ENCODE data around the gene KMT5B. TPM values are rescaled to one million over a fixed set of nuclear protein-coding genes. Genes with fewer than 3 reads are reported as not detected.

The KMT5B gene
- polyA plus RNA-seq, 10 donors: 30.1 to 52.8 (median 44.7) TPM

GRCh38 chr11:68120273-68121066 lies 92.6 kb downstream of the KMT5B start:
- peak in 2 of 3 donors; percentile 44 to 67 for DNase-seq

- DNase-seq: peak in 1 of 3 donors; percentile 43
These were observed 94.2 kb downstream of the KMT5B start for GRCh38 chr11:68118706-68119448.

- DNase-seq: no peak
These were observed 95.1 kb downstream of the KMT5B start for GRCh38 chr11:68117853-68118470.

GRCh38 chr11:68116974-68117373 lies 96.1 kb downstream of the KMT5B start:
- no peak for DNase-seq

- no peak for DNase-seq
These were observed 97.0 kb downstream of the KMT5B start for GRCh38 chr11:68116126-68116525.

- no peak for DNase-seq
These were observed 97.8 kb downstream of the KMT5B start for GRCh38 chr11:68115285-68115684.

- no peak for DNase-seq
These were observed 99.1 kb downstream of the KMT5B start for GRCh38 chr11:68113986-68114385.

- DNase-seq: no peak
These were observed 105.4 kb downstream of the KMT5B start for GRCh38 chr11:68107689-68108088.

GRCh38 chr11:68106165-68106940 lies 106.7 kb downstream of the KMT5B start:
- DNase-seq: no peak

Other genes with a start within 250 kb of the KMT5B start
- gene UNC93B1, start 209.2 kb downstream of the KMT5B start, polyA plus RNA-seq (ENCODE audit: insufficient read length in 10 of 10): 1 to 10 TPM; 4.0 to 8.6 (median 5.4) TPM
- gene ALDH3B1, start 203.0 kb downstream of the KMT5B start, polyA plus RNA-seq (ENCODE audit: insufficient read length in 10 of 10): 1 to 10 TPM; 2.6 to 9.9 (median 6.9) TPM
- gene NDUFS8, start 182.6 kb downstream of the KMT5B start, polyA plus RNA-seq (ENCODE audit: insufficient read length in 10 of 10): 10 to 100 TPM; 53.1 to 85.2 (median 62.1) TPM
- 10 to 100 TPM; 15.7 to 34.1 (median 24.1) TPM for gene TCIRG1, start 174.3 kb downstream of the KMT5B start, polyA plus RNA-seq (ENCODE audit: insufficient read length in 10 of 10)
- 10 to 100 TPM in 7 of 10 donors, 1 to 10 TPM in 3; 8.7 to 33.5 (median 14.9) TPM for gene CHKA, start 91.9 kb downstream of the KMT5B start, polyA plus RNA-seq (ENCODE audit: insufficient read length in 10 of 10)
- 10 to 100 TPM; 22.9 to 38.8 (median 28.6) TPM for gene C11orf24, start 58.7 kb upstream of the KMT5B start, polyA plus RNA-seq (ENCODE audit: insufficient read length in 10 of 10)
- gene LRP5, start 99.3 kb upstream of the KMT5B start, polyA plus RNA-seq (ENCODE audit: insufficient read length in 10 of 10): 10 to 100 TPM; 38.0 to 66.2 (median 46.8) TPM
- gene PPP6R3, start 247.5 kb upstream of the KMT5B start, polyA plus RNA-seq (ENCODE audit: insufficient read length in 10 of 10): 10 to 100 TPM; 42.0 to 75.3 (median 56.0) TPM

All from muscle of back (tissue), 11 donors.